HepG2 (cell line): ENCODE results near the gene FAM200B. TPM values are rescaled to one million over a fixed set of nuclear protein-coding genes. Genes with fewer than 3 reads are reported as not detected.

ENCODE experiments used
- GPBP1L1 ChIP-seq: sonication (generic); formaldehyde crosslinking; IDR thresholded peaks from 2 replicates; pipeline ENCODE4 v1.5.0; 2020; ENCODE audit warnings: mild to moderate bottlenecking, missing genetic modification reagents
- KDM1A ChIP-seq: IDR thresholded peaks from 2 replicates; pipeline ENCODE4 v1.6.1; 2016; ENCODE audit warnings: missing compliant biosample characterization
- MED8 ChIP-seq: sonication (generic); formaldehyde crosslinking; IDR thresholded peaks from 2 replicates; pipeline ENCODE4 v1.8.1; 2023; ENCODE audit warnings: mild to moderate bottlenecking, missing genetic modification reagents; ENCODE audit not compliant: insufficient replicate concordance
- SALL2 ChIP-seq: sonication (generic); formaldehyde crosslinking; IDR thresholded peaks from 2 replicates; pipeline ENCODE4 v1.8.1; 2023; ENCODE audit warnings: mild to moderate bottlenecking, missing genetic modification reagents, inconsistent platforms
- SMAD3 ChIP-seq: sonication (generic); formaldehyde crosslinking; IDR thresholded peaks from 2 replicates; pipeline ENCODE4 v1.4.0; 2020; ENCODE audit warnings: missing genetic modification reagents
- ZBTB7A ChIP-seq: sonication (generic); formaldehyde crosslinking; IDR thresholded peaks from 2 replicates; pipeline ENCODE4 v1.8.0; 2022; ENCODE audit warnings: mild to moderate bottlenecking, missing genetic modification reagents
- ZFP36 ChIP-seq: fragments of 150-350 bp; IDR thresholded peaks from 2 replicates; pipeline ENCODE4 v1.6.1; 2018; ENCODE audit warnings: borderline replicate concordance, low read length, low read depth; ENCODE audit not compliant: partially characterized antibody
- ZNF207 ChIP-seq: fragments of 450-650 bp; IDR thresholded peaks from 2 replicates; pipeline ENCODE4 v1.6.1; 2016; ENCODE audit warnings: antibody characterized with exemption, borderline replicate concordance
- ZNF253 ChIP-seq: sonication (generic); formaldehyde crosslinking; IDR thresholded peaks from 2 replicates; pipeline ENCODE4 v1.8.0; 2022; ENCODE audit warnings: mild to moderate bottlenecking, missing genetic modification reagents, borderline replicate concordance
- ZNF468 ChIP-seq: sonication (generic); formaldehyde crosslinking; IDR thresholded peaks from 2 replicates; pipeline ENCODE4 v1.8.0; 2022; ENCODE audit warnings: mild to moderate bottlenecking, moderate library complexity, missing genetic modification reagents
- ZNF501 ChIP-seq: sonication (generic); formaldehyde crosslinking; IDR thresholded peaks from 2 replicates; pipeline ENCODE4 v1.5.1; 2020; ENCODE audit warnings: mild to moderate bottlenecking, moderate library complexity, missing genetic modification reagents
- ZNF691 ChIP-seq: sonication (generic); formaldehyde crosslinking; IDR thresholded peaks from 2 replicates; pipeline ENCODE4 v1.4.0; 2020; ENCODE audit warnings: missing genetic modification reagents, low read depth, mild to moderate bottlenecking, borderline replicate concordance
- ZNF720 ChIP-seq: sonication (generic); formaldehyde crosslinking; IDR thresholded peaks from 2 replicates; pipeline ENCODE4 v1.4.0; 2020; ENCODE audit warnings: missing genetic modification reagents
- ZNF790 ChIP-seq: sonication (generic); formaldehyde crosslinking; IDR thresholded peaks from 2 replicates; pipeline ENCODE4 v1.8.0; 2022; ENCODE audit warnings: missing genetic modification reagents, mild to moderate bottlenecking, borderline replicate concordance
- polyA plus RNA-seq, 8 experiments: library from polyadenylated mRNA; depleted of rRNA in 3 of 8; stranded (reverse) in 7 of 8; unstranded in 1 of 8; fragments of >200 nt; fragmentation: Illumina TruSeq in 4 of 8; extraction: Trizol in 4 of 8; gene quantifications; 2 replicates each; pipeline versions ENCODE4 v1.2.1 to v1.2.3, GENCODE V29; 2011 to 2016; ENCODE audit warnings: low read depth in 4 of 8, missing spikeins in 1 of 8, mixed read lengths in 1 of 8; ENCODE audit not compliant: insufficient read depth in 1 of 8
- total RNA-seq, 5 experiments: library from RNA; depleted of rRNA; stranded (reverse); fragments of >200 nt; fragmentation: Illumina TruSeq; extraction: Trizol; gene quantifications; 2 replicates each; pipeline ENCODE4 v1.2.3, GENCODE V29; 2016; ENCODE audit warnings: low read depth in 1 of 5
- TF ChIP-seq, protein P1 (sequence below): IDR thresholded peaks from 2 replicates; pipeline ENCODE4 v1.6.1; 2012; ENCODE audit warnings: low read depth, low read length, improper control_type of control experiment
- TF ChIP-seq, protein P2 (sequence below): IDR thresholded peaks from 2 replicates; pipeline ENCODE4 v1.6.1; 2018; ENCODE audit warnings: missing genetic modification reagents
- TF ChIP-seq, protein P3 (sequence below): sonication (generic); formaldehyde crosslinking; IDR thresholded peaks from 2 replicates; pipeline ENCODE4 v1.4.0; 2020; ENCODE audit warnings: mild to moderate bottlenecking, missing genetic modification reagents
- TF ChIP-seq, protein P4 (sequence below): sonication (generic); formaldehyde crosslinking; IDR thresholded peaks from 2 replicates; pipeline ENCODE4 v1.4.0; 2020; ENCODE audit warnings: missing genetic modification reagents
- TF ChIP-seq, protein P5 (sequence below): sonication (generic); formaldehyde crosslinking; conservative IDR thresholded peaks from 2 replicates; pipeline ENCODE4 v1.4.0; 2020; ENCODE audit warnings: missing genetic modification reagents

FAM200B gene
- total and polyA plus RNA-seq, 2 of the 13 experiments (the other 11 are each of a cell fraction or from before 2014, with no cell fraction given), result 25.6 to 41.8 TPM

DNA sequence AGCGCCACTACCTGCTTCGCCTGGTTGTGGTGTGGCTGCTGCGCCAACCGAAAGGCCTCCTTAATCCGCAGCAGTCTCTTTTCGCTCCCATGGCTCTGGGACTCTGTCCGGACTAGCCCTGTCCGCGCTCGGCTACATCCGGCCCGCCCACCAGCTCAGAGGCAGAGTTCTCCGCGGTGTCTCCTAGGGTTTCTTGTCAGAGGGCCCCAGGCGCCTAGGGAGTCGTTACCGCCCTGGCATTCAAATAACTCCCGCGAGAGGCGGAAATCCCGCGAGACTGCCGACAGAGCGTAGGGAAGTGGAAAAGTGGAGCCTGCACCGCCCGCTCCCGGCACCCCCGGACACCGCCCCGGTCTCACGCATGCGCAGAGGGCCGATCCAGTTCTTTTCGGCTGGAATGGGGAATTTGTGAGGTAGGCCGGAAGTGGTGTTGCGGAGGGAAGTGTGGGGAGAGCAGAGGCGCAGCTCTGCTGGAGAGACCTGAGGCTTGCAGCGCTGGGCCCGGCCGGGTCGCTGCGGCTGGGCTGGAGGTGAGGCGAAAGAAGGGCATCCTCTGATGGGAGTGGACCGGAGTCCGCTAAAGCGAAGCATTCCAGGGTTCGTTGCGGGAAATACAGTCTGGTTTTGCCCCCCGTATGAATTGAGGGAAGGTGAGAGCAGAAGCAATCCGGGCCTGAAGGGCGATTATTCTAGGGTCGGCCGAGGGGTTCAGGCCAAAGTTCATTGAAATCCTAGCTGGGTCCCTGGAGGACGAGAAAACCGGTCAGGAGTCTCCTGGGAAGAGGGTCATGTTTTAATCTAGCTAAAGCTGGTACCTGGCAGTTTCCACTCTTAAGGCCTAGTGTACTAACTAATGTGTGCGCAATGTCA, at the start of gene FAM200B (continued):
- TF ChIP-seq, protein P1, sequence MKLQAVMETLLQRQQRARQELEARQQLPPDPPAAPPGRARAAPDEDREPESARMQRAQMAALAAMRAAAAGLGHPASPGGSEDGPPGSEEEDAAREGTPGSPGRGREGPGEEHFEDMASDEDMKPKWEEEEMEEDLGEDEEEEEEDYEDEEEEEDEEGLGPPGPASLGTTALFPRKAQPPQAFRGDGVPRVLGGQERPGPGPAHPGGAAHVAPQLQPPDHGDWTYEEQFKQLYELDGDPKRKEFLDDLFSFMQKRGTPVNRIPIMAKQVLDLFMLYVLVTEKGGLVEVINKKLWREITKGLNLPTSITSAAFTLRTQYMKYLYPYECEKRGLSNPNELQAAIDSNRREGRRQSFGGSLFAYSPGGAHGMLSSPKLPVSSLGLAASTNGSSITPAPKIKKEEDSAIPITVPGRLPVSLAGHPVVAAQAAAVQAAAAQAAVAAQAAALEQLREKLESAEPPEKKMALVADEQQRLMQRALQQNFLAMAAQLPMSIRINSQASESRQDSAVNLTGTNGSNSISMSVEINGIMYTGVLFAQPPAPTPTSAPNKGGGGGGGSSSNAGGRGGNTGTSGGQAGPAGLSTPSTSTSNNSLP, result no peak
- TF ChIP-seq ZNF691 (CRISPR knock-in tag), result peak; percentile 82; the same call in 1 of the 2 replicates
- TF ChIP-seq, protein P2, sequence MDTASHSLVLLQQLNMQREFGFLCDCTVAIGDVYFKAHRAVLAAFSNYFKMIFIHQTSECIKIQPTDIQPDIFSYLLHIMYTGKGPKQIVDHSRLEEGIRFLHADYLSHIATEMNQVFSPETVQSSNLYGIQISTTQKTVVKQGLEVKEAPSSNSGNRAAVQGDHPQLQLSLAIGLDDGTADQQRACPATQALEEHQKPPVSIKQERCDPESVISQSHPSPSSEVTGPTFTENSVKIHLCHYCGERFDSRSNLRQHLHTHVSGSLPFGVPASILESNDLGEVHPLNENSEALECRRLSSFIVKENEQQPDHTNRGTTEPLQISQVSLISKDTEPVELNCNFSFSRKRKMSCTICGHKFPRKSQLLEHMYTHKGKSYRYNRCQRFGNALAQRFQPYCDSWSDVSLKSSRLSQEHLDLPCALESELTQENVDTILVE (CRISPR knock-in tag), result peak; percentile 10
- peak; percentile 69 for TF ChIP-seq SALL2
- TF ChIP-seq, protein P3, sequence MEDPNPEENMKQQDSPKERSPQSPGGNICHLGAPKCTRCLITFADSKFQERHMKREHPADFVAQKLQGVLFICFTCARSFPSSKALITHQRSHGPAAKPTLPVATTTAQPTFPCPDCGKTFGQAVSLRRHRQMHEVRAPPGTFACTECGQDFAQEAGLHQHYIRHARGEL, result no peak
- TF ChIP-seq, protein P4, sequence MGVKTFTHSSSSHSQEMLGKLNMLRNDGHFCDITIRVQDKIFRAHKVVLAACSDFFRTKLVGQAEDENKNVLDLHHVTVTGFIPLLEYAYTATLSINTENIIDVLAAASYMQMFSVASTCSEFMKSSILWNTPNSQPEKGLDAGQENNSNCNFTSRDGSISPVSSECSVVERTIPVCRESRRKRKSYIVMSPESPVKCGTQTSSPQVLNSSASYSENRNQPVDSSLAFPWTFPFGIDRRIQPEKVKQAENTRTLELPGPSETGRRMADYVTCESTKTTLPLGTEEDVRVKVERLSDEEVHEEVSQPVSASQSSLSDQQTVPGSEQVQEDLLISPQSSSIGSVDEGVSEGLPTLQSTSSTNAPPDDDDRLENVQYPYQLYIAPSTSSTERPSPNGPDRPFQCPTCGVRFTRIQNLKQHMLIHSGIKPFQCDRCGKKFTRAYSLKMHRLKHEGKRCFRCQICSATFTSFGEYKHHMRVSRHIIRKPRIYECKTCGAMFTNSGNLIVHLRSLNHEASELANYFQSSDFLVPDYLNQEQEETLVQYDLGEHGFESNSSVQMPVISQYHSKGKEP (CRISPR knock-in tag), result no peak
- TF ChIP-seq ZNF253 (CRISPR knock-in tag), result no peak
- no peak for TF ChIP-seq ZNF720 (CRISPR knock-in tag)
- TF ChIP-seq, protein P5, sequence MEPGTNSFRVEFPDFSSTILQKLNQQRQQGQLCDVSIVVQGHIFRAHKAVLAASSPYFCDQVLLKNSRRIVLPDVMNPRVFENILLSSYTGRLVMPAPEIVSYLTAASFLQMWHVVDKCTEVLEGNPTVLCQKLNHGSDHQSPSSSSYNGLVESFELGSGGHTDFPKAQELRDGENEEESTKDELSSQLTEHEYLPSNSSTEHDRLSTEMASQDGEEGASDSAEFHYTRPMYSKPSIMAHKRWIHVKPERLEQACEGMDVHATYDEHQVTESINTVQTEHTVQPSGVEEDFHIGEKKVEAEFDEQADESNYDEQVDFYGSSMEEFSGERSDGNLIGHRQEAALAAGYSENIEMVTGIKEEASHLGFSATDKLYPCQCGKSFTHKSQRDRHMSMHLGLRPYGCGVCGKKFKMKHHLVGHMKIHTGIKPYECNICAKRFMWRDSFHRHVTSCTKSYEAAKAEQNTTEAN (CRISPR knock-in tag), result peak; percentile 69
- TF ChIP-seq ZNF207, result no peak
- TF ChIP-seq MED8, result peak; percentile 85
- no peak for TF ChIP-seq ZFP36
- peak; percentile 41; the same call in 1 of the 2 replicates for TF ChIP-seq ZBTB7A
- peak; percentile 37; the same call in 1 of the 2 replicates for TF ChIP-seq SMAD3 (CRISPR knock-in tag)
- TF ChIP-seq ZNF501, result peak; percentile 99
- no peak for TF ChIP-seq KDM1A (CRISPR knock-in tag)
- no peak; the same call in 1 of the 2 replicates for TF ChIP-seq ZNF468 (CRISPR knock-in tag)
- TF ChIP-seq ZNF790 (CRISPR knock-in tag), result 0 out of 2 replicates have a peak, but pooled peaks have one; percentile 72
- no peak for TF ChIP-seq GPBP1L1
